ENCODE measurements around the gene BPTF.
"Not testable (repeated sequence)": the region's sequence is repeated elsewhere in the genome, so short reads cannot be mapped to it uniquely, and the experiment has no call there.

BPTF gene

DNA sequence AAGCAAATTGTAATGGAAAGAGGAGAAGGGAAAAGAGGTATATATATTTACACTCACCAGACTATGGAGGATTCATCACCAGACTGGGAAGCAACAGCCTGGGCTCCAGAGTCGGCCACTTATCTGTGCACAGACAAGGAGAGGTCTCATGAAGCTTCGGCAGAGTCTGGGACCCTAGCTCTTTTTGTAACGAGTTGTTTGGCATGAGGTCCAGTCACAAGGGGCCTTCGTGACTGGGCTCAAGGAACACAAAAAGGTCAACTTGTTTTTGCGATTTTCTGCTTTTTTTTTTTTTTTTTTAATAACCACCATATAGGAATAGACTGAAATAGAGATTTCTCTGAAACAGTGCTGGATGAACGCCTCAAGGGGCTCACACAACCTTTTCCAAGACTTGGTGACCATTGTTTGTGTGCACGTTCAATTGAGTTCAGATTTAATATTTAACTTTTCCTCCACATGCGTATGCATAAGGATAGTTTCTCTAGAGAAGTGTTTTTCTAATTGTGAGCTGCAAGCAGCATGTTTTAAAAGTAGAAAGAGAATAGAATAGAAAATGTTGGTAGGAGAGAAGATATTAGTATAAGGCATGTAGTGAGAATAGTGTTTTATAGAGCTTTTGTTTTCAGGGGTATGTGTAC lies 25.8 kb downstream of the BPTF start:
- DNase-seq (ENCODE audit: low read depth) = no peak
- H3K4me3 ChIP-seq (ENCODE audit: low read depth, low read length) = no peak overlapping the region
- TF ChIP-seq, protein P1, sequence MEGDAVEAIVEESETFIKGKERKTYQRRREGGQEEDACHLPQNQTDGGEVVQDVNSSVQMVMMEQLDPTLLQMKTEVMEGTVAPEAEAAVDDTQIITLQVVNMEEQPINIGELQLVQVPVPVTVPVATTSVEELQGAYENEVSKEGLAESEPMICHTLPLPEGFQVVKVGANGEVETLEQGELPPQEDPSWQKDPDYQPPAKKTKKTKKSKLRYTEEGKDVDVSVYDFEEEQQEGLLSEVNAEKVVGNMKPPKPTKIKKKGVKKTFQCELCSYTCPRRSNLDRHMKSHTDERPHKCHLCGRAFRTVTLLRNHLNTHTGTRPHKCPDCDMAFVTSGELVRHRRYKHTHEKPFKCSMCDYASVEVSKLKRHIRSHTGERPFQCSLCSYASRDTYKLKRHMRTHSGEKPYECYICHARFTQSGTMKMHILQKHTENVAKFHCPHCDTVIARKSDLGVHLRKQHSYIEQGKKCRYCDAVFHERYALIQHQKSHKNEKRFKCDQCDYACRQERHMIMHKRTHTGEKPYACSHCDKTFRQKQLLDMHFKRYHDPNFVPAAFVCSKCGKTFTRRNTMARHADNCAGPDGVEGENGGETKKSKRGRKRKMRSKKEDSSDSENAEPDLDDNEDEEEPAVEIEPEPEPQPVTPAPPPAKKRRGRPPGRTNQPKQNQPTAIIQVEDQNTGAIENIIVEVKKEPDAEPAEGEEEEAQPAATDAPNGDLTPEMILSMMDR (IDR thresholded peaks at IDR 0.05; ENCODE audit: control insufficient read depth, extremely low read depth, insufficient read depth) = no peak

DNA sequence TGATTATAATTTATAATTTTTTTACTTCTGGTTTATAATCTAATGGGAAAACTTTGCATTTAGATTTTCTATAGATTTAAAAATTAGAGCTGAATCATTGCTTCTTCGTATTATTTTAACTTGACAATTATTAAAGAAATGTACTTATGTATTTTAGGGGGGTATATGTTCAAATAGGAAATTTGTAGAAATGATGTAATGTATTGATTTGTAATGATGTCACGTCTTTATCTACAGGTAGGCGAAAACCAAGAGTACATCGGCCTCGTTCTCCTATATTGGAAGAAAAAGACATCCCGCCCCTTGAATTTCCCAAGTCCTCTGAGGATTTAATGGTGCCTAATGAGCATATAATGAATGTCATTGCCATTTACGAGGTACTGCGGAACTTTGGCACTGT lies 28.4 kb downstream of the BPTF start:
- TF ChIP-seq, protein P1 (IDR thresholded peaks at IDR 0.05; ENCODE audit: control insufficient read depth, extremely low read depth, insufficient read depth) = no peak
- no peak overlapping the region for H3K4me3 ChIP-seq (ENCODE audit: low read depth, low read length)
- no peak for DNase-seq (ENCODE audit: low read depth)

DNA sequence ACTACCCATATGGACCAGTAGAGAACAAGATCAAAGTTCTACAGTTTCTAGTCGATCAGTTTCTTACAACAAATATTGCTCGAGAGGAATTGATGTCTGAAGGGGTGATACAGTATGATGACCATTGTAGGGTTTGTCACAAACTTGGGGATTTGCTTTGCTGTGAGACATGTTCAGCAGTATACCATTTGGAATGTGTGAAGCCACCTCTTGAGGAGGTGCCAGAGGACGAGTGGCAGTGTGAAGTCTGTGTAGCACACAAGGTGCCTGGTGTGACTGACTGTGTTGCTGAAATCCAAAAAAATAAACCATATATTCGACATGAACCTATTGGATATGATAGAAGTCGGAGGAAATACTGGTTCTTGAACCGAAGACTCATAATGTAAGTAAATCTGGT lies 29.1 kb downstream of the BPTF start:
- no peak overlapping the region for H3K4me3 ChIP-seq (ENCODE audit: low read depth, low read length)
- DNase-seq (ENCODE audit: low read depth) = no peak
- TF ChIP-seq, protein P1 (IDR thresholded peaks at IDR 0.05; ENCODE audit: control insufficient read depth, extremely low read depth, insufficient read depth) = no peak

DNA sequence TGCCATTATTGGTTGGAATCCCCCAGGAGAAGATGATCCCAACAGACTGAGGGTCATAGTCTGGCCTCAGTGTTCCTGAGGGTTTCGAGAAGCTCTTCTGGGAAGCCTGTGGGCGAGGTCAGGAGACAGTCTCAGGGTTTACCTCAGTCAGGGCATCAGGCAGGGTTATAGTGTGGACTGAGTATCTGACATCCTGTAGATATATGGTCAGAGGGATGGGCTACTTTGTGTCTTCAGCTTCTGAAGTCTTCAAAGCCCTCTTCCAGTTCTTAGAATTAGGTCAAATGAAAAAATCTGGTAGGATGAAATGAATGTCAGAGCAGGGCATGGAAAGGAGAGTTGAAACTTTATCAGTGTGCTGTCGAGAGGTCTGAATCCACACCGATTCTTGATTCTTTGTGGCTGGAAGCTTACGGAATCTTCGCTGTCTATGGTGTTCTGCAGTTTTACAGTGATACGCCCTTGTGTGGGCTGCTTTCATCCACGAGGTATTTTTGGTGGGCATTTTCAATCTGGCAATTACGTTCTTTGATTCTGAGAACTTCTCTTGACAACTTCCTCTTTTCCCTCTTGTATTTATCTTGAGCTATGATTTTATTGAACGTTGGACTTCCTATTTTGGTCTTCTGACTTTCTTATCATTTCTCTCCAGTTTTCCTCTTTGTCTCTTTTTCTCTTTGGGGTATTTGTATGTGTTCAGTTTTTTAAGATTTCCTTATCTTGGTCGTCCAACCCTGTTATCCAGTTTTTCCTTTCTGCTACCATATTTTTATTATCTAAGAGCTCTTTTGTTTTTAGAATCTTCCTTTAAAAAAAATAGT lies 30.4 kb downstream of the BPTF start:
- DNase-seq (ENCODE audit: low read depth) = no peak
- no peak overlapping the region for H3K4me3 ChIP-seq (ENCODE audit: low read depth, low read length)
- TF ChIP-seq, protein P1 (IDR thresholded peaks at IDR 0.05; ENCODE audit: control insufficient read depth, extremely low read depth, insufficient read depth) = no peak

DNA sequence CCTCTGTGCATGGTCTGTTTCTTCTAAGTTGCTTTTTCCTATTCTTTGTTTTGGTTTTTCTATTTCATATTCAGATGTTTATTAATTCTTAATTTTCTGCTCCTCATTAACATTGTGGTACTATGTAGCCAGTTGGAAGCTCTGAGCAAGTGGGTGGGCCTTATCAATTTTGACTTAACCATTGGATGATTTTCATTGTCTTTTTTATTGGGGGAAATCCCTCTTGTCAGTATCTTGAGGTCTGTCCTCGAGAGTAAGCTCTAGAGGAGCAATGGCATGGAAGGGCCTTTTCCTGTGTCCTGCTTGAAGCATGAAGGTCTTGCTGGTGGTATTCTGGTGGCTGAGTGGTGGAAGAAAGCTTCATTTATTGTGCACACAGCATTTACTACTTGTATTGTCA lies 31.1 kb downstream of the BPTF start:
- not testable (repeated sequence) for H3K4me3 ChIP-seq (ENCODE audit: low read depth, low read length)

DNA sequence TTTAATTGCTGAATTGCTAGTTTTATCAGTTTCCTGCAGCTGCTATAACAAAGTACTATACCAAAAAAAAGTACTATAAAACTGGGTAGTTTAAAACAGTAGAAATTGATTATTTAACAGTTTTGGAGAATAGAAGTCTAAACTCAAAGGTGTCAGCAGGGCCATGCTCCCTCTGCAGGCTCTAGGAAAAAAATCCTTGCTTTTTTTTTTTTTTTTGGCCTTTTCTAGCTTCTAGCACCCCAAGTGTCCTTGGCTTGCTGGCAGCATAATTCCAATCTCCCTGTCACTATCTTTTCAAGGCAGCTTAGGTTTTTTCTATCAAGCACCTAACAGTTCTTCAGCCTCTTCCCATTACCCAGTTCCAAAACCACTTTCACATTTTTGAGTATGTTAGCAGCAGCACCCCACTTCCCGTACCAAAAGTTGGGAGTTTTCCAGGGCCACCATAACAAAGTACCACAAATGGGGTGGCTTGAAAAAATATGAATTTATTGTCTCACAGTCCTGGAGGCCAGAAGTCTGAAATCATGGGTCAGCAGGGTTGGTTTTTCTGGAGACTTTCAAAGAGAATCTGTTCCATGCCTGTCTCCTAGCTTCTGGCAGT lies 37.4 kb downstream of the BPTF start:
- TF ChIP-seq, protein P1 (IDR thresholded peaks at IDR 0.05; ENCODE audit: control insufficient read depth, extremely low read depth, insufficient read depth) = no peak
- no peak for DNase-seq (ENCODE audit: low read depth)
- H3K4me3 ChIP-seq (ENCODE audit: low read depth, low read length) = no peak overlapping the region

More for the DNA sequence above, 31.1 kb downstream of the BPTF start:
- DNase-seq (ENCODE audit: low read depth) = not testable (repeated sequence)

DNA sequence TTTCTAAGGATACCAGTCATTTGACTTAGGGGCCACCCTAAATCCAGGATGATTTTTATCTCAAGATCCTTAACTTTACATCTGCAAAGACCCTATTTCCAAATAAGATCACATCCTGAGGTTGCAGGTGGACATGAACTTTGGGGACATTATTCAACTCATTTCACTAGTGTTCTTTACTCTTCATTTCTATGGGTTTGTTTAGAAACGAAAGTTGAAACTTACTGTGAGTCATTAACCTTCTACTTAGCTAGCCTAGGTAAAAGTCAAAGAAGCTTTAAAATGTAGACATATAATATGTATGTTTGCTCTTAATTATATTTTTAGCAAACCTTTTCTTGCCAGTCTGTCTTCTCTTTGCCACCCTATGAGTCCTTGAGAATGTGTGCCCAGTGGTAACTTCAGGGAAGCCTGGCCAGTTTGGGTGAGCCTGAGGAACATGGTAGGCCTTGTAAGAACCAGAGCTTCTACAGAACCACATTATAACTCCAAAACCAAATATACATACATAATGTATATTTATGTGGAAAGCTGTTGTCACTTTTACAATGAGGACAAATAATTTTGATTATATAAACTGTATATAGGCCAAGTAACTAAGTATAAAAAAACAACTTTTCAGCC lies 38.4 kb downstream of the BPTF start:
- no peak overlapping the region for H3K4me3 ChIP-seq (ENCODE audit: low read depth, low read length)
- no peak for DNase-seq (ENCODE audit: low read depth)
- TF ChIP-seq, protein P1 (IDR thresholded peaks at IDR 0.05; ENCODE audit: control insufficient read depth, extremely low read depth, insufficient read depth) = no peak
